PC-9 (cell line): ENCODE measurements around the gene TJP2. TPM values are rescaled to one million over a fixed set of nuclear protein-coding genes. Genes with fewer than 3 reads are reported as not detected.
A peak's percentile ranks its signal among the peaks of the same experiment; 100 is the strongest.

ENCODE experiments used
- BruUV-seq: library from RNA; stranded (reverse); fragments of 400-500 nt; replicated peaks from 2 replicates; lab custom pipeline; 2021; lab: Mats Ljungman, UMichigan
- CTCF ChIA-PET: fragments of 300-600 bp; sonication (Branson Sonifier 250); formaldehyde crosslinking; loops from one replicate; lab custom pipeline; 2022; ENCODE audit warnings: antibody characterized with exemption; lab: Charles Lee
- POLR2A ChIA-PET: fragments of 300-600 bp; sonication (Branson Sonifier 250); formaldehyde crosslinking; loops from one replicate; lab custom pipeline; 2022; ENCODE audit warnings: antibody characterized with exemption; ENCODE audit not compliant: unreplicated experiment; lab: Charles Lee
- DNase-seq, 2 experiments: peaks; one replicate each; pipeline versions ENCODE4 v3.0.0 to v3.0.0-alpha.2; 2015 to 2022; ENCODE audit warnings: mixed read lengths in 1 of 2
- H2AFZ ChIP-seq: fragments of 200-600 bp; sonication (generic); 2 replicates; pipeline ENCODE4 v1.8.1; 2017; ENCODE audit warnings: antibody characterized with exemption
- H3F3A ChIP-seq: fragments of 200-600 bp; sonication (generic); 2 replicates; pipeline ENCODE4 v1.8.1; 2017; ENCODE audit warnings: antibody characterized with exemption, mild to moderate bottlenecking, low read depth; ENCODE audit not compliant: insufficient read depth
- H3K27ac ChIP-seq: fragments of 200-600 bp; sonication (generic); 2 replicates; pipeline ENCODE4 v1.6.1; 2016; ENCODE audit warnings: mixed run types
- H3K27me3 ChIP-seq: fragments of 200-600 bp; sonication (generic); 2 replicates; pipeline ENCODE4 v1.6.1; 2016; ENCODE audit warnings: low read depth, mixed run types; ENCODE audit not compliant: insufficient read depth
- H3K36me3 ChIP-seq: fragments of 200-600 bp; sonication (generic); 2 replicates; pipeline ENCODE4 v1.6.1; 2016; ENCODE audit warnings: low read depth, mixed run types
- H3K4me1 ChIP-seq: fragments of 200-600 bp; sonication (generic); replicated peaks from 2 replicates; pipeline ENCODE4 v1.6.1; 2016; ENCODE audit warnings: mixed run types; ENCODE audit not compliant: insufficient read depth
- H3K4me2 ChIP-seq: fragments of 200-600 bp; sonication (generic); 2 replicates; pipeline ENCODE4 v1.6.1; 2017; ENCODE audit warnings: mixed run types
- H3K4me3 ChIP-seq: fragments of 200-600 bp; sonication (generic); 2 replicates; pipeline ENCODE4 v1.6.1; 2016; ENCODE audit warnings: mixed run types
- H3K79me2 ChIP-seq: fragments of 200-600 bp; sonication (generic); 2 replicates; pipeline ENCODE4 v1.6.1; 2017; ENCODE audit warnings: low read depth, mixed run types
- H3K9me2 ChIP-seq: fragments of 200-600 bp; sonication (generic); 2 replicates; pipeline ENCODE4 v1.8.1; 2017; ENCODE audit warnings: mild to moderate bottlenecking; ENCODE audit not compliant: insufficient read depth
- H3K9me3 ChIP-seq: fragments of 200-600 bp; sonication (generic); 2 replicates; pipeline ENCODE4 v1.8.1; 2016; ENCODE audit warnings: low read depth; ENCODE audit not compliant: insufficient read depth
- H4K20me1 ChIP-seq: fragments of 200-600 bp; sonication (generic); 2 replicates; pipeline ENCODE4 v1.8.1; 2017; ENCODE audit not compliant: insufficient read depth
- EZH2 ChIP-seq: fragments of 200-600 bp; sonication (generic); IDR thresholded peaks from 2 replicates; pipeline ENCODE4 v1.8.0; 2017; ENCODE audit warnings: antibody characterized with exemption, low read depth
- intact Hi-C: fragments of 100-400 bp; cut with micrococcal nuclease; formaldehyde crosslinking; loops from one replicate; pipeline ENCODE4 v1.10.0; 2022; ENCODE audit not compliant: unreplicated experiment
- total RNA-seq: library from RNA; stranded (reverse); gene quantifications from 2 replicates; pipeline ENCODE4 v1.2.3, GENCODE V29; 2021
- TF ChIP-seq, protein P1 (sequence below): fragments of 200-600 bp; sonication (generic); conservative IDR thresholded peaks from 2 replicates; pipeline ENCODE4 v1.6.1; 2017; ENCODE audit warnings: mixed run types, antibody characterized with exemption, mild to moderate bottlenecking, moderate library complexity

Gene TJP2
- total RNA-seq, 1 experiment from 2014 or later, result 143 TPM

DNA sequence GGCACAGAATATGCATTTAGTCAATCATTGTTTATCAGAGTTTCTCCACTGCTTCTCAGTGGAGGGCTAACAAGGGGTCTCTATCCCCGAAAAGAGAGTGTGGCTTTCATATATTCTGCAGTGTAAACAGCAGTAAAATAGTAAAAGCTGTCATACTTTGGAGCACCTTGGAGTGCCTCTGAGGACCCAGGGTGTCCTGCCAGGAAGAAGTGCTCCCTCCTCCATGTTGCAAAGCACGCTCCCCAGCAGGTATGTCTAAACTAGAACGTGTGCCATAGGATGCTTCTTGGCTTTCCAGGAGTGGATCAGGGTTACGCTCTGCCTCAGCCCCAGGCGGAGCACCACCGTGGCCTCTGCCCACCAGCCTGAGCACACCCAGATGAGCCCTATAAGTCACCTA, 8.5 kb upstream of the TJP2 start:
- Histone ChIP-seq H3K4me3 (no peak overlapping the region), H4K20me1 (no peaks in the 10 kb centered on the region; the same call in none of the 2 replicates), H3K27me3 (no peaks in the 10 kb centered on the region), H3K9me3 (no peaks in the 10 kb centered on the region), H2AFZ (no peak overlapping the region), H3K9me2 (no peaks in the 10 kb centered on the region), H3K4me1 (peaks cover 26% of the 10 kb centered on the region), H3K27ac (no peak overlapping the region), H3K36me3 (peaks cover 12% of the 10 kb centered on the region; the same call in 1 of the 2 replicates), H3K79me2 (peaks cover 49% of the 10 kb centered on the region), H3K4me2 (no peak overlapping the region), H3F3A (peaks cover 4% of the 10 kb centered on the region)
- CTCF ChIA-PET, result interaction anchor here (0.6 kb wide), 1 partner anchor 29 kb away, joined by 5 read pairs; no protein-coding TSS in a partner anchor
- POLR2A ChIA-PET, result no interaction called here
- TF ChIP-seq, protein P1, sequence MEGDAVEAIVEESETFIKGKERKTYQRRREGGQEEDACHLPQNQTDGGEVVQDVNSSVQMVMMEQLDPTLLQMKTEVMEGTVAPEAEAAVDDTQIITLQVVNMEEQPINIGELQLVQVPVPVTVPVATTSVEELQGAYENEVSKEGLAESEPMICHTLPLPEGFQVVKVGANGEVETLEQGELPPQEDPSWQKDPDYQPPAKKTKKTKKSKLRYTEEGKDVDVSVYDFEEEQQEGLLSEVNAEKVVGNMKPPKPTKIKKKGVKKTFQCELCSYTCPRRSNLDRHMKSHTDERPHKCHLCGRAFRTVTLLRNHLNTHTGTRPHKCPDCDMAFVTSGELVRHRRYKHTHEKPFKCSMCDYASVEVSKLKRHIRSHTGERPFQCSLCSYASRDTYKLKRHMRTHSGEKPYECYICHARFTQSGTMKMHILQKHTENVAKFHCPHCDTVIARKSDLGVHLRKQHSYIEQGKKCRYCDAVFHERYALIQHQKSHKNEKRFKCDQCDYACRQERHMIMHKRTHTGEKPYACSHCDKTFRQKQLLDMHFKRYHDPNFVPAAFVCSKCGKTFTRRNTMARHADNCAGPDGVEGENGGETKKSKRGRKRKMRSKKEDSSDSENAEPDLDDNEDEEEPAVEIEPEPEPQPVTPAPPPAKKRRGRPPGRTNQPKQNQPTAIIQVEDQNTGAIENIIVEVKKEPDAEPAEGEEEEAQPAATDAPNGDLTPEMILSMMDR, result no peak
- no peak for TF ChIP-seq EZH2
- no TSS peak for BruUV-seq
- intact Hi-C loops, result no loop called here
- no peak for DNase-seq

- Histone ChIP-seq H4K20me1 (no peaks in the 10 kb centered on the region; the same call in 1 of the 2 replicates), H2AFZ (no peak overlapping the region), H3K4me2 (peak overlapping the region; percentile 36), H3K36me3 (peaks cover 6% of the 10 kb centered on the region; the same call in 1 of the 2 replicates), H3K4me1 (peaks cover 55% of the 10 kb centered on the region), H3K27ac (no peak overlapping the region), H3K4me3 (no peak overlapping the region), H3K9me2 (no peaks in the 10 kb centered on the region), H3F3A (peaks cover 28% of the 10 kb centered on the region), H3K9me3 (no peaks in the 10 kb centered on the region), H3K79me2 (peaks cover 63% of the 10 kb centered on the region), H3K27me3 (no peaks in the 10 kb centered on the region)
- intact Hi-C loops, result no loop called here
- CTCF ChIA-PET, result interaction anchor here (0.7 kb wide), 1 partner anchor 10 kb away, joined by 5 read pairs; no protein-coding TSS in a partner anchor
- DNase-seq, result peak; percentile 48 to 85
- TF ChIP-seq, protein P1, result no peak
- no peak for TF ChIP-seq EZH2
- no TSS peak for BruUV-seq
- POLR2A ChIA-PET, result no interaction called here
These were observed 5.3 kb upstream of the TJP2 start for GRCh38 chr9:69168709-69169217.

- BruUV-seq, result no TSS peak
- H3K79me2 ChIP-seq, result peaks cover 65% of the 10 kb centered on the region
- POLR2A ChIA-PET, result interaction anchor here (0.6 to 0.7 kb wide), 2 partner anchors 8 to 44 kb away, joined by 4 to 5 read pairs; no protein-coding TSS in a partner anchor
These were observed 3.8 kb upstream of the TJP2 start for GRCh38 chr9:69170231-69170630.

More at GRCh38 chr9:69170231-69170630, 3.8 kb upstream of the TJP2 start:
- no peak for TF ChIP-seq EZH2
- TF ChIP-seq, protein P1, result no peak
- CTCF ChIA-PET, result no interaction called here
- Histone ChIP-seq H3K36me3 (peaks cover 5% of the 10 kb centered on the region; the same call in 1 of the 2 replicates), H3K4me3 (no peak overlapping the region), H3K9me2 (no peaks in the 10 kb centered on the region), H3K9me3 (no peaks in the 10 kb centered on the region), H3K27ac (peak overlapping the region; percentile 73), H3K27me3 (no peaks in the 10 kb centered on the region), H3F3A (peaks cover 38% of the 10 kb centered on the region), H3K4me2 (peak overlapping the region; percentile 48; the same call in 1 of the 2 replicates), H3K4me1 (peaks cover 63% of the 10 kb centered on the region), H4K20me1 (no peaks in the 10 kb centered on the region; the same call in 1 of the 2 replicates), H2AFZ (no peak overlapping the region)
- intact Hi-C loops, result loop anchor here (5.0 to 10.0 kb wide), 2 partner anchors 118 to 945 kb away; no protein-coding TSS in a partner anchor
- DNase-seq, result no peak
